HCT116 (cell line): Measurements from ENCODE around the gene SMIM35. TPM values are rescaled to one million over a fixed set of nuclear protein-coding genes. Genes with fewer than 3 reads are reported as not detected.

Experiments used
- ATAC-seq: fragments of 200-7000 bp; cut with Tn5 transposase; 2 replicates; pipeline ENCODE4 v1.9.1; 2020; ENCODE audit warnings: mild to moderate bottlenecking, moderate library complexity
- BruUV-seq: library from RNA; stranded (reverse); fragments of 400-500 nt; replicated peaks from 2 replicates; lab custom pipeline; 2021; lab: Mats Ljungman, UMichigan
- CTCF ChIA-PET: fragments of 300-600 bp; sonication (Branson Sonifier 250); formaldehyde crosslinking; loops from one replicate; lab custom pipeline; 2021; ENCODE audit warnings: antibody characterized with exemption; lab: Charles Lee
- POLR2A ChIA-PET: fragments of 300-600, 350-600 bp; sonication (Branson Sonifier 250); formaldehyde crosslinking; loops from one replicate; lab custom pipeline; 2021; ENCODE audit warnings: antibody characterized with exemption; lab: Charles Lee
- RAD21 ChIA-PET, 2 experiments: fragments of 300-600 bp; sonication (Branson Sonifier 250); formaldehyde crosslinking; loops; one replicate each; lab custom pipeline; 2023; ENCODE audit warnings: low total read pairs in 2 of 2; ENCODE audit not compliant: uncharacterized antibody in 2 of 2, unreplicated experiment in 2 of 2, low non-redundant PET in 1 of 2; lab: Charles Lee
- DNase-seq: peaks from one replicate; pipeline ENCODE4 v3.0.0-alpha.2; 2010; ENCODE audit warnings: low read depth, low spot score
- H2AFZ ChIP-seq: fragments of 200-600 bp; shearing (Covaris generic), sonication (generic); 2 replicates; pipeline ENCODE4 v1.6.1; 2017; ENCODE audit warnings: low read depth, mixed run types, mixed read lengths, antibody characterized with exemption, low read length; ENCODE audit not compliant: poor library complexity, severe bottlenecking
- H3K27ac ChIP-seq: 2 replicates; pipeline ENCODE4 v1.5.1; 2012; ENCODE audit warnings: low read depth, low read length
- H3K27me3 ChIP-seq: fragments of 200-600 bp; sonication (generic); 2 replicates; pipeline ENCODE4 v1.6.1; 2016; ENCODE audit warnings: mixed run types, low read length, mixed read lengths; ENCODE audit not compliant: insufficient read depth
- H3K36me3 ChIP-seq, 2 experiments: fragments of 200-500 bp in 1 of 2; fragments of 200-600 bp in 1 of 2; sonication (Bioruptor generic) in 1 of 2; sonication (generic) in 1 of 2; 2 replicates each; pipeline versions ENCODE4 v1.5.1 to v1.6.1; 2014 to 2016; ENCODE audit warnings: low read length in 2 of 2, inconsistent platforms in 1 of 2, mixed read lengths in 1 of 2, mixed run types in 1 of 2; ENCODE audit not compliant: insufficient read depth in 2 of 2, control insufficient read depth in 1 of 2
- H3K4me1 ChIP-seq, 2 experiments: fragments of 200-600 bp in 1 of 2; sonication (generic) in 1 of 2; 2 replicates each; pipeline versions ENCODE4 v1.5.1 to v1.6.1; 2012 to 2017; ENCODE audit warnings: low read length in 2 of 2, inconsistent platforms in 1 of 2, mild to moderate bottlenecking in 1 of 2, mixed read lengths in 1 of 2, mixed run types in 1 of 2, moderate library complexity in 1 of 2; ENCODE audit not compliant: insufficient read depth in 2 of 2, control insufficient read depth in 1 of 2
- H3K4me2 ChIP-seq: fragments of 200-600 bp; sonication (generic); 2 replicates; pipeline ENCODE4 v1.6.1; 2017; ENCODE audit warnings: mixed run types, low read length, mixed read lengths
- H3K4me3 ChIP-seq, 2 experiments: fragments of 200-600 bp in 1 of 2; sonication (generic) in 1 of 2; replicated peaks in 1 of 2; 2 replicates each; pipeline ENCODE4 v1.5.1; 2011 to 2016; ENCODE audit warnings: low read length in 2 of 2, control low read depth in 1 of 2, low read depth in 1 of 2, mild to moderate bottlenecking in 1 of 2, mixed read lengths in 1 of 2, mixed run types in 1 of 2
- H3K79me2 ChIP-seq: fragments of 200-600 bp; sonication (generic); 2 replicates; pipeline ENCODE4 v1.6.1; 2017; ENCODE audit warnings: mild to moderate bottlenecking, mixed run types, low read length, moderate library complexity, mixed read lengths; ENCODE audit not compliant: insufficient read depth
- H3K9ac ChIP-seq: fragments of 200-600 bp; sonication (generic); 2 replicates; pipeline ENCODE4 v1.6.1; 2016; ENCODE audit warnings: low read length, mixed read lengths
- H3K9me2 ChIP-seq: fragments of 200-600 bp; sonication (generic), shearing (Covaris generic); 2 replicates; pipeline ENCODE4 v1.6.1; 2017; ENCODE audit warnings: mixed run types, mild to moderate bottlenecking, moderate library complexity; ENCODE audit not compliant: insufficient read depth
- H3K9me3 ChIP-seq, 2 experiments: fragments of 200-500 bp in 1 of 2; fragments of 200-600 bp in 1 of 2; sonication (Bioruptor generic) in 1 of 2; sonication (generic) in 1 of 2; 2 replicates each; pipeline ENCODE4 v1.6.1; 2014 to 2017; ENCODE audit warnings: low read length in 2 of 2, mixed read lengths in 2 of 2, inconsistent platforms in 1 of 2, low read depth in 1 of 2, mild to moderate bottlenecking in 1 of 2, mixed run types in 1 of 2, moderate library complexity in 1 of 2; ENCODE audit not compliant: control insufficient read depth in 1 of 2, insufficient read depth in 1 of 2
- H4K20me1 ChIP-seq: fragments of 200-600 bp; sonication (generic), shearing (Covaris generic); 2 replicates; pipeline ENCODE4 v1.6.1; 2017; ENCODE audit warnings: mixed run types, mild to moderate bottlenecking, moderate library complexity; ENCODE audit not compliant: insufficient read depth
- EGR1 ChIP-seq: IDR thresholded peaks from 2 replicates; pipeline ENCODE4 v1.6.1; 2012; ENCODE audit warnings: low read depth
- ELF1 ChIP-seq: IDR thresholded peaks from 2 replicates; pipeline ENCODE4 v1.6.1; 2012; ENCODE audit warnings: low read depth, borderline replicate concordance
- EZH2phosphoT487 ChIP-seq: fragments of 200-600 bp; IDR thresholded peaks from 2 replicates; pipeline ENCODE4 v1.6.1; 2018; ENCODE audit warnings: antibody characterized with exemption, borderline replicate concordance
- RAD21 ChIP-seq: IDR thresholded peaks from 2 replicates; pipeline ENCODE4 v1.6.1; 2012; ENCODE audit warnings: low read depth, mild to moderate bottlenecking
- SIN3A ChIP-seq: IDR thresholded peaks from 2 replicates; pipeline ENCODE4 v1.6.1; 2012; ENCODE audit warnings: low read depth
- SRF ChIP-seq: IDR thresholded peaks from 2 replicates; pipeline ENCODE4 v1.6.1; 2012; ENCODE audit warnings: low read depth
- ZBTB33 ChIP-seq: IDR thresholded peaks from 2 replicates; pipeline ENCODE4 v1.6.1; 2011; ENCODE audit warnings: mild to moderate bottlenecking, low read length, moderate library complexity; ENCODE audit not compliant: insufficient replicate concordance; ENCODE audit errors: extremely low read depth
- intact Hi-C: fragments of 100-400 bp; cut with micrococcal nuclease; formaldehyde crosslinking; loops from 2 replicates; pipeline ENCODE4 v1.10.0; 2022
- total RNA-seq: library from RNA; stranded (reverse); gene quantifications from one replicate; pipeline ENCODE4 v1.2.1, GENCODE V29; 2021; ENCODE audit not compliant: unreplicated experiment

Gene SMIM35
- total RNA-seq, 1 experiment from 2014 or later = not detected

DNA sequence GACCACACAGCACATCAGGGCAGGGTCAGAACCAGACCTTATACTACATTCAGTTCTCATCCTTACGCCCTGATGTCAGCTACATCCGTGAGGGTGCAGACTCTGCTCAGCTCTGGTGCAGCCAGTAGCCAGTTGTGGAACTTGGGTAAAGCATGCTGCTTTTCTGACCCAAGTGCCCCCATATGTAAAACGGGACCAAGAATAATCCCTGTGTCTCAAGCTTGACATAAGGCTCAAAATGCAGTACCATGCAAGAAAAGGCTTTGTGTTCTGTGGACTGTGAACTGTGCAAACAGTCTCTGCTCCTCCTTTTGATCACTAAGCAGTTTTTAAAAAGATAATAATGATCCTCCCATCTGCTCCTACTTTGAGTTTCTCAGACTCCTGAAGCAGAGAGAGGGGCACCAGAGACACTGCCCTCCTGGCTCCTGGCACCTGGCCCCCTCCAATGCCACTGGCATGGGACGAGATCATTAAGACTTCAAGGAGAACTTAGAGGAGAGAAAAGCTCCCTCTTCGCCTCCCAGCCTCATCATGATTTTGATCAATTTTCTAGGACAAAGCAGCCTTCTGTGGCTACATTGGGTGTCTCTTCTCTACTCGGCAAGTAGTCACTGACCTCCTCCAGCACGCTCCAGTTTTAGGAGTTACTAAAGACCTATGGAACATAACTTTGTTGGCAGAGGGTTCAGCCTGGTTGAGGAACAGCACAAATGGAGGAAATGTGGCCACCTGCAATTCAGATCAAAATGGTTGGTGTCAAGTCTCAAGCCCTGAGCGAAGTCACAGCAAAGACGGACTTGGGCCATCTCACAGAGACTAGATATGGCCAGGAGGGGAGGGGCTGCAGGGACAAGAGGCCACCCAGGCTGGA lies 76.7 kb downstream of the SMIM35 start:
- H3K4me3 ChIP-seq = no peak overlapping the region
- intact Hi-C loops = no loop called here
- no peak overlapping the region for H3K4me2 ChIP-seq
- H3K9me2 ChIP-seq = no peaks in the 10 kb centered on the region
- no peaks in the 10 kb centered on the region for H3K27me3 ChIP-seq
- H3K27ac ChIP-seq = no peak overlapping the region
- peaks cover 4 to 10% of the 10 kb centered on the region in 2 experiments; a peak in 3 of 4 replicates for H3K4me1 ChIP-seq
- H4K20me1 ChIP-seq = no peaks in the 10 kb centered on the region
- no peaks in the 10 kb centered on the region for H3K9me3 ChIP-seq
- no peak for TF ChIP-seq EGR1
- TF ChIP-seq SRF = no peak
- no peak for TF ChIP-seq ELF1
- no peak for TF ChIP-seq ZBTB33
- TF ChIP-seq RAD21 = no peak
- no peak for TF ChIP-seq SIN3A
- TF ChIP-seq EZH2phosphoT487 = no peak
- no peak overlapping the region for H2AFZ ChIP-seq
- no peaks in the 10 kb centered on the region for H3K36me3 ChIP-seq
- ChIA-PET RAD21 (no interaction called here), POLR2A (no interaction called here), CTCF (no interaction called here)
- ATAC-seq (no peak), DNase-seq (no peak)
- BruUV-seq = no TSS peak
- no peaks in the 10 kb centered on the region for H3K79me2 ChIP-seq
- no peak overlapping the region for H3K9ac ChIP-seq
